ENCODE data around the gene KIT.

The KIT gene

GRCh38 chr4:54676658-54677057 is 18.9 kb downstream of the KIT start:
- no peak for TF ChIP-seq CTCF (IDR thresholded peaks at IDR 0.05; ENCODE audit: low read depth, low read length)
- DNase-seq (ENCODE audit: extremely low read depth, low read depth): no peak

- TF ChIP-seq CTCF (IDR thresholded peaks at IDR 0.05; ENCODE audit: low read depth, low read length): no peak
- DNase-seq (ENCODE audit: extremely low read depth, low read depth): no peak
Measured at GRCh38 chr4:54677416-54677815, 19.7 kb downstream of the KIT start.

GRCh38 chr4:54677853-54678650 is 20.3 kb downstream of the KIT start:
- DNase-seq (ENCODE audit: extremely low read depth, low read depth): no peak
- no peak for TF ChIP-seq CTCF (IDR thresholded peaks at IDR 0.05; ENCODE audit: low read depth, low read length)

- TF ChIP-seq CTCF (IDR thresholded peaks at IDR 0.05; ENCODE audit: low read depth, low read length): no peak
- DNase-seq (ENCODE audit: extremely low read depth, low read depth): no peak
Measured at GRCh38 chr4:54678826-54679225, 21.1 kb downstream of the KIT start.

- DNase-seq (ENCODE audit: extremely low read depth, low read depth): no peak
- TF ChIP-seq CTCF (IDR thresholded peaks at IDR 0.05; ENCODE audit: low read depth, low read length): no peak
Measured at GRCh38 chr4:54679813-54680212, 22.1 kb downstream of the KIT start.

GRCh38 chr4:54683616-54684346 is 26.0 kb downstream of the KIT start:
- no peak for DNase-seq (ENCODE audit: extremely low read depth, low read depth)

More at GRCh38 chr4:54683616-54684346, 26.0 kb downstream of the KIT start:
- peak; percentile 14 for TF ChIP-seq CTCF (IDR thresholded peaks at IDR 0.05; ENCODE audit: low read depth, low read length)
